Measurements from ENCODE around the gene NTN1. TPM values are rescaled to one million over a fixed set of nuclear protein-coding genes. Genes with fewer than 3 reads are reported as not detected.
"Not testable (repeated sequence)": the region's sequence is repeated elsewhere in the genome, so short reads cannot be mapped to it uniquely, and the experiment has no call there.

The NTN1 gene
- total and polyA plus RNA-seq, 2 donors from 2014 or later, result 1.8 TPM

- no peak for DNase-seq
Measured at GRCh38 chr17:9104370-9105041, 83.2 kb downstream of the NTN1 start.

GRCh38 chr17:9105068-9105868 is 84.0 kb downstream of the NTN1 start:
- H3K36me3 ChIP-seq (ENCODE audit: control insufficient read depth in 2 of 3, insufficient read depth in 3 of 3, low read length in 3 of 3), result no peaks in the 10 kb centered on the region
- no peak overlapping the region for H3K27ac ChIP-seq (ENCODE audit: low read depth in 2 of 2, low read length in 2 of 2)
- DNase-seq, result no peak
- no peak overlapping the region for H3K4me3 ChIP-seq (ENCODE audit: low read length in 3 of 3)
- no peak for TF ChIP-seq CTCF (IDR thresholded peaks at IDR 0.05; ENCODE audit: borderline replicate concordance, extremely low read depth, insufficient read depth)
- no peaks in the 10 kb centered on the region for H3K27me3 ChIP-seq (ENCODE audit: control insufficient read depth, insufficient read depth, low read length)
- no peaks in the 10 kb centered on the region for H3K4me1 ChIP-seq (ENCODE audit: control insufficient read depth in 2 of 3, insufficient read depth in 2 of 3, low read depth in 1 of 3, low read length in 3 of 3)
- intact Hi-C loops (cut with DNase I), result no loop called here
- H3K9me3 ChIP-seq (ENCODE audit: control insufficient read depth in 2 of 3, insufficient read depth in 1 of 3, low read length in 3 of 3), result no peaks in the 10 kb centered on the region
- H3K9ac ChIP-seq (ENCODE audit: low read length in 3 of 3), result no peak overlapping the region
- FAIRE-seq, result no peak

More at GRCh38 chr17:9104370-9105041, 83.2 kb downstream of the NTN1 start:
- Histone ChIP-seq H3K27ac (ENCODE audit: low read depth in 2 of 2, low read length in 2 of 2) (no peak overlapping the region), H3K4me3 (ENCODE audit: low read length in 3 of 3) (no peak overlapping the region), H3K9me3 (ENCODE audit: control insufficient read depth in 2 of 3, insufficient read depth in 1 of 3, low read length in 3 of 3) (no peaks in the 10 kb centered on the region), H3K27me3 (ENCODE audit: control insufficient read depth, insufficient read depth, low read length) (no peaks in the 10 kb centered on the region), H3K4me1 (ENCODE audit: control insufficient read depth in 2 of 3, insufficient read depth in 2 of 3, low read depth in 1 of 3, low read length in 3 of 3) (no peaks in the 10 kb centered on the region), H3K9ac (ENCODE audit: low read length in 3 of 3) (no peak overlapping the region), H3K36me3 (ENCODE audit: control insufficient read depth in 2 of 3, insufficient read depth in 3 of 3, low read length in 3 of 3) (no peaks in the 10 kb centered on the region)
- intact Hi-C loops (cut with DNase I), result no loop called here
- FAIRE-seq, result no peak
- no peak for TF ChIP-seq CTCF (IDR thresholded peaks at IDR 0.05; ENCODE audit: borderline replicate concordance, extremely low read depth, insufficient read depth)

- H3K27me3 ChIP-seq (ENCODE audit: control insufficient read depth, insufficient read depth, low read length); DNase-seq; H3K4me1 ChIP-seq (ENCODE audit: control insufficient read depth in 2 of 3, insufficient read depth in 2 of 3, low read depth in 1 of 3, low read length in 3 of 3); H3K27ac ChIP-seq (ENCODE audit: low read depth in 2 of 2, low read length in 2 of 2); H3K36me3 ChIP-seq (ENCODE audit: control insufficient read depth in 2 of 3, insufficient read depth in 3 of 3, low read length in 3 of 3); H3K9me3 ChIP-seq (ENCODE audit: control insufficient read depth in 2 of 3, insufficient read depth in 1 of 3, low read length in 3 of 3); FAIRE-seq; intact Hi-C loops (cut with DNase I); H3K9ac ChIP-seq (ENCODE audit: low read length in 3 of 3); H3K4me3 ChIP-seq (ENCODE audit: low read length in 3 of 3): not testable (repeated sequence)
Measured at GRCh38 chr17:9106278-9106677, 85.0 kb downstream of the NTN1 start.

DNA sequence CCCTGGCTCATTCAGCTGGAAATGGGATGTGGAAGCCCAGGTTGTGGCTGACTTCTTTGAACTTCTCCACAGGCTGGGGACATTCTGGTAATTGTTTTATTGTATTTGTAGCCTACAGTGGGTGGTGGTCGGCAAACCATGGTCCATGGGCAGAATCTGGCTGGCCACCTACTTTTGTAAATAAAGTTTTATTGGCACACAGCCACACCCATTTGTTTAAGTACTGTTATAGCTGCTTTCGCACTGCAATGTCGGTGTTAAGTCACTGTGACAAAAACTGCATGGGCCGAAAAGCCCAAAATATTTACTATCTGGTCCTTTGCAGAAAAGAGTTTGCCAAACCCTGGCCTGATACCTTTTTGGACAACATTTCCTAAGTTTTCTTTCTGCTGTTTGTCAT is 86.2 kb downstream of the NTN1 start:
- no peaks in the 10 kb centered on the region for H3K9me3 ChIP-seq (ENCODE audit: control insufficient read depth in 2 of 3, insufficient read depth in 1 of 3, low read length in 3 of 3)
- no peaks in the 10 kb centered on the region for H3K4me1 ChIP-seq (ENCODE audit: control insufficient read depth in 2 of 3, insufficient read depth in 2 of 3, low read depth in 1 of 3, low read length in 3 of 3)
- no peaks in the 10 kb centered on the region for H3K27me3 ChIP-seq (ENCODE audit: control insufficient read depth, insufficient read depth, low read length)
- H3K9ac ChIP-seq (ENCODE audit: low read length in 3 of 3), result no peak overlapping the region
- no peaks in the 10 kb centered on the region for H3K36me3 ChIP-seq (ENCODE audit: control insufficient read depth in 2 of 3, insufficient read depth in 3 of 3, low read length in 3 of 3)
- no peak for TF ChIP-seq CTCF (IDR thresholded peaks at IDR 0.05; ENCODE audit: borderline replicate concordance, extremely low read depth, insufficient read depth)
- DNase-seq, result no peak
- H3K4me3 ChIP-seq (ENCODE audit: low read length in 3 of 3), result no peak overlapping the region
- intact Hi-C loops (cut with DNase I), result no loop called here
- no peak overlapping the region for H3K27ac ChIP-seq (ENCODE audit: low read depth in 2 of 2, low read length in 2 of 2)
- FAIRE-seq, result no peak
